A549 (cell line): ENCODE measurements around the gene CRELD1. TPM values are rescaled to one million over a fixed set of nuclear protein-coding genes. Genes with fewer than 3 reads are reported as not detected.

ENCODE experiments used
- ATAC-seq, 2 experiments: fragments of 200-7000 bp in 1 of 2; fragments of >200 bp in 1 of 2; cut with Nextera tagmentation in 1 of 2; cut with Tn5 transposase in 1 of 2; 3 replicates each; pipeline versions ENCODE4 v1.8.0 to v1.9.1; 2018 to 2020; ENCODE audit warnings: mild to moderate bottlenecking in 1 of 2, moderate library complexity in 1 of 2
- CTCF ChIA-PET: fragments of 300-600 bp; sonication (Branson Sonifier 250); formaldehyde crosslinking; extraction: SDS; loops from one replicate; lab custom pipeline; 2021; ENCODE audit warnings: antibody characterized with exemption, inconsistent platforms; lab: Yijun Ruan, JAX
- POLR2A ChIA-PET: fragments of 350-600 bp; formaldehyde crosslinking; extraction: SDS; loops from one replicate; lab custom pipeline; 2021; ENCODE audit warnings: antibody characterized with exemption, inconsistent platforms; lab: Yijun Ruan, JAX
- DNase-seq, 2 experiments: peaks; one replicate each; pipeline versions ENCODE4 v3.0.0 to v3.0.0-alpha.2; 2011 to 2016; ENCODE audit warnings: low read depth in 1 of 2, low spot score in 1 of 2
- FAIRE-seq: peaks from 2 replicates; lab custom pipeline; 2011; peaks lifted over from hg19 to GRCh38; lab: Jason Lieb, UNC
- H3K27ac ChIP-seq, 2 experiments: fragments of >200 bp; sonication (Bioruptor Twin); formaldehyde crosslinking; 3 replicates each; pipeline ENCODE4 v1.5.1; 2016 to 2017
- H3K4me1 ChIP-seq: fragments of >200 bp; sonication (Bioruptor Twin); formaldehyde crosslinking; 3 replicates; pipeline ENCODE4 v1.6.1; 2016
- H3K4me2 ChIP-seq: fragments of >200 bp; sonication (Bioruptor Twin); formaldehyde crosslinking; 3 replicates; pipeline ENCODE4 v1.6.1; 2016
- H3K4me3 ChIP-seq: fragments of >200 bp; sonication (Bioruptor Twin); formaldehyde crosslinking; 3 replicates; pipeline ENCODE4 v1.5.1; 2016
- H3K9me3 ChIP-seq: fragments of >200 bp; sonication (Bioruptor Twin); formaldehyde crosslinking; 3 replicates; pipeline ENCODE4 v1.6.1; 2016
- BHLHE40 ChIP-seq: IDR thresholded peaks from 2 replicates; pipeline ENCODE4 v1.6.1; 2012; ENCODE audit warnings: low read depth, low read length, inconsistent platforms
- CBX8 ChIP-seq: fragments of 200-600 bp; sonication (generic); IDR thresholded peaks from 2 replicates; pipeline ENCODE4 v1.6.1; 2016
- CHD4 ChIP-seq: fragments of 200-600 bp; sonication (generic); IDR thresholded peaks from 2 replicates; pipeline ENCODE4 v1.6.1; 2016; ENCODE audit warnings: antibody characterized with exemption, mild to moderate bottlenecking, borderline replicate concordance
- EHF ChIP-seq: fragments of 250-450 bp; sonication (Bioruptor Pico); IDR thresholded peaks from 2 replicates; pipeline ENCODE4 v1.5.0; 2020; ENCODE audit warnings: mild to moderate bottlenecking
- EHMT2 ChIP-seq: fragments of 200-600 bp; sonication (generic); IDR thresholded peaks from 2 replicates; pipeline ENCODE4 v1.6.1; 2016; ENCODE audit warnings: antibody characterized with exemption, low read depth, mild to moderate bottlenecking, moderate library complexity
- HDAC2 ChIP-seq: fragments of 200-600 bp; sonication (generic); IDR thresholded peaks from 2 replicates; pipeline ENCODE4 v1.6.1; 2016
- HOXA7 ChIP-seq: fragments of 250-450 bp; sonication (Bioruptor Pico); IDR thresholded peaks from 2 replicates; pipeline ENCODE4 v1.5.0; 2020; ENCODE audit warnings: mild to moderate bottlenecking, moderate library complexity
- KDM1A ChIP-seq: fragments of 200-600 bp; sonication (generic); IDR thresholded peaks from 2 replicates; pipeline ENCODE4 v1.6.1; 2016; ENCODE audit warnings: low read depth, mild to moderate bottlenecking
- NFE2L2 ChIP-seq: fragments of 150-350 bp; conservative IDR thresholded peaks from 2 replicates; pipeline ENCODE4 v1.6.1; 2014; ENCODE audit warnings: low read length
- PHF8 ChIP-seq: fragments of 200-600 bp; sonication (generic); IDR thresholded peaks from 2 replicates; pipeline ENCODE4 v1.6.1; 2016; ENCODE audit warnings: low read depth, mild to moderate bottlenecking, antibody characterized with exemption, moderate library complexity, borderline replicate concordance
- POLR2A ChIP-seq: IDR thresholded peaks from 2 replicates; pipeline ENCODE4 v1.6.1; 2012; ENCODE audit warnings: mild to moderate bottlenecking, low read length
- SREBF2 ChIP-seq: fragments of 450-650 bp; IDR thresholded peaks from 2 replicates; pipeline ENCODE4 v1.6.1; 2014; ENCODE audit warnings: mild to moderate bottlenecking, moderate library complexity
- TFCP2L1 ChIP-seq: fragments of 250-450 bp; sonication (Bioruptor Pico); IDR thresholded peaks from 2 replicates; pipeline ENCODE4 v1.5.0; 2021; ENCODE audit warnings: mild to moderate bottlenecking
- TP53 ChIP-seq: fragments of 250-450 bp; sonication (Bioruptor Pico); IDR thresholded peaks from 2 replicates; pipeline ENCODE4 v1.5.0; 2021; ENCODE audit warnings: mild to moderate bottlenecking, moderate library complexity
- ZC3H11A ChIP-seq: fragments of 450-650 bp; IDR thresholded peaks from 2 replicates; pipeline ENCODE4 v1.6.1; 2014; ENCODE audit warnings: antibody characterized with exemption, mild to moderate bottlenecking
- ZFP36 ChIP-seq: fragments of 450-650 bp; IDR thresholded peaks from 2 replicates; pipeline ENCODE4 v1.6.1; 2014; ENCODE audit warnings: borderline replicate concordance; ENCODE audit not compliant: partially characterized antibody
- WGBS: methylation state at CpG from one replicate; pipeline ENCODE4 v1.1.6; 2017; ENCODE audit errors: missing lambda C conversion rate; 5-methylcytosine and 5-hydroxymethylcytosine counted together
- polyA plus RNA-seq, 4 experiments: library from polyadenylated mRNA; depleted of rRNA in 3 of 4; stranded (reverse); fragments of >200 nt; fragmentation: RNase III in 1 of 4; extraction: RNeasy Plus Mini Kit Qiagen cat#74134 plus additional on column Dnase treatment in 1 of 4; gene quantifications; 2 replicates in 3 of 4; 3 replicates in 1 of 4; pipeline ENCODE4 v1.2.3, GENCODE V29; 2011 to 2017
- TF ChIP-seq, protein P1 (sequence below): IDR thresholded peaks from 2 replicates; pipeline ENCODE4 v1.6.1; 2012
- TF ChIP-seq, protein P2 (sequence below): fragments of 250-450 bp; sonication (Bioruptor Pico); IDR thresholded peaks from 2 replicates; pipeline ENCODE4 v1.5.0; 2020; ENCODE audit warnings: low read depth, mild to moderate bottlenecking, moderate library complexity
- TF ChIP-seq, protein P3 (sequence below): fragments of 150-350 bp; IDR thresholded peaks from 2 replicates; pipeline ENCODE4 v1.6.1; 2014; ENCODE audit warnings: low read depth, mild to moderate bottlenecking, low read length

The CRELD1 gene
- polyA plus RNA-seq, 2 of the 4 experiments (the other 2 are of a cell fraction): 11.1 to 13.9 TPM

DNA sequence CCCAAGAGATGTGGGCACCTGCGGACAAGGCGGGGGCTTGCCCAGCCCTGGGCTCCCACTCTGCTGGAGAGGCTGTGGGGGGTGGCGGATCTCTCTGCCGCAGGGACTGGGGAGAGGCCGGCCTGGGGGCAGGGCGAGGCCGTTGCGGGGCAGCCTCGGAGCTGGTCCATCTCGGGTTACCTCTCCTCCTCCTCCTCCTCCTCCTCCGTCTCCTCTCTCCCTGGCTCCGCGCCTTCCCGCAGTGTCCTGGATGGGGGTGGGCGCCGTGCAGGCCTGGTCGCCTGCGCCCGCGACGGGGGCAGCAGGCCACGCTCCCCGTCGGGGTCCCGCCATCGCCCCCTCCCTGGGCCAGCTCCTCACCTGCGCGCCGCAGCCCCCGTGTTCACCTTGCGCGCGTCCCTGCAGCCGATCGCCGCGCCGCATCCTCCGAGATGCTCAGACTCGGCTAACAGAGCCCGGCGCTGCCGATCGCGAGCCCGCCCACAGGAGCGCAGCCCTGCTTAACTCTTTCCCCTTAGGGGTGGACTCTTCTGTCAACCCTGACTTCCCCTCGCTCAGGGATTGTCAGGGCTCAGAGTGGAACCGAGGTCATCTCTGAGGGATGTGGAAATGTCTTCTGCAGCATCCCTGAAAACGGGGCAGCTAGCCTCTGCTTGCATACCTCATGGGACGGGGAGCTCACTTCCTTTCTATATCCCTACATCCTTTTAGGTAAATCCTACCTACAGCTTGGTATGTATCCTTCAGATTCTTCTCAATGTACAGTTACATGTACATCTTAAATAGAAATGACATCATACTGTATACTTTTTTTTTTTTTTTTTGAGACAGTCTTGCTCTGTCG is 18.6 kb downstream of the CRELD1 start, which contains the start of gene PRRT3:
PRRT3 (minus strand) TSS at position 447 of the 844 bp plus-strand sequence. CDS start 2,293 bp downstream, outside the sequence.
- FAIRE-seq: no peak
- 26% methylated on average over 30 of the region's 52 CpGs for WGBS
- Histone ChIP-seq H3K4me3 (peak within 1 kb of the TSS; percentile 42), H3K9me3 (no peaks in the 10 kb centered on the region), H3K4me2 (peak within 1 kb of the TSS; percentile 67), H3K4me1 (peaks cover 23% of the 10 kb centered on the region), H3K27ac (peak within 1 kb of the TSS in 1 of 2 experiments; percentile 82; a peak in 3 of 6 replicates)
- DNase-seq: peak in 1 of 2 experiments; percentile 38
- ATAC-seq: peak in 1 of 2 experiments; percentile 64; a peak in 3 of 6 replicates
- CTCF ChIA-PET: interaction anchor here (0.6 to 2.0 kb wide), 8 partner anchors 13 to 236 kb away, joined by 3 to 11 read pairs (median 4); partner anchors contain the start of gene CRELD1
- TF ChIP-seq TP53 (no peak), CHD4 (no peak), HDAC2 (peak; percentile 72; the same call in 1 of the 2 replicates), KDM1A (peak; percentile 84; the same call in 1 of the 2 replicates), ZFP36 (peak; percentile 87), POLR2A (0 out of 2 replicates have a peak, but pooled peaks have one; percentile 14)
- TF ChIP-seq, protein P1, sequence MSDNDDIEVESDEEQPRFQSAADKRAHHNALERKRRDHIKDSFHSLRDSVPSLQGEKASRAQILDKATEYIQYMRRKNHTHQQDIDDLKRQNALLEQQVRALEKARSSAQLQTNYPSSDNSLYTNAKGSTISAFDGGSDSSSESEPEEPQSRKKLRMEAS: peak; percentile 38
- POLR2A ChIA-PET: interaction anchor here (0.9 to 1.5 kb wide), 2 partner anchors 19 to 34 kb away, joined by 3 read pairs; partner anchors contain the start of genes CRELD1 and EMC3

DNA sequence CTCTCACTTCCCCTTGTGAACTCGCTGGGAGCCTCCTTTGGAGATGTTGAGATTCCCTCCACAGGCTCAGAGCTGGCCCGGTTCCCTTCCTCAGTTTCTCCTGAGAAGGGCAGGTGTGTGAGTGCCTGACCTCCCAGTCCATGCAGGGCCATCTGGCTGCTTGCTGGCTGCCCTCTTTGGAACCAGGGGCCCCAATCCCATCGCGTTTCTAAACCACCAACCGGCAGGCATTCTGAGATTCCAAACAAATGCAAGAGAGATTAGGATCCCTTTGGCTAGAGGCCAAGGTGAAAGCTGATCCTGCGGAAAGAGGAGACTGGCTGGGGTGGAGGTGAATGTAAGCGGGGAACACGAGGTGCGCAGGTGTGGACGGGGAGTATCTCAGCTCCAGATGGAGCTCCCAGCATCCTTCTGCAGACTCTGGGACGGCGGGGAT is 21.5 kb downstream of the CRELD1 start:
- DNase-seq: no peak
- Histone ChIP-seq H3K4me2 (no peak overlapping the region), H3K9me3 (no peaks in the 10 kb centered on the region), H3K27ac (no peak overlapping the region), H3K4me3 (no peak overlapping the region), H3K4me1 (peaks cover 17% of the 10 kb centered on the region)
- FAIRE-seq: no peak
- ChIA-PET POLR2A (interaction anchor here (1.1 kb wide), 1 partner anchor 9 kb away, joined by 3 read pairs; no protein-coding TSS in a partner anchor), CTCF (interaction anchor here (1.0 to 2.7 kb wide), 5 partner anchors 9 to 28 kb away, joined by 3 to 26 read pairs (median 6); no protein-coding TSS in a partner anchor)
- ATAC-seq: no peak
- no peak for TF ChIP-seq EHMT2
- no peak for TF ChIP-seq EHF (CRISPR knock-in tag)
- TF ChIP-seq BHLHE40: no peak
- no peak for TF ChIP-seq TP53
- TF ChIP-seq CBX8: no peak
- TF ChIP-seq, protein P2, sequence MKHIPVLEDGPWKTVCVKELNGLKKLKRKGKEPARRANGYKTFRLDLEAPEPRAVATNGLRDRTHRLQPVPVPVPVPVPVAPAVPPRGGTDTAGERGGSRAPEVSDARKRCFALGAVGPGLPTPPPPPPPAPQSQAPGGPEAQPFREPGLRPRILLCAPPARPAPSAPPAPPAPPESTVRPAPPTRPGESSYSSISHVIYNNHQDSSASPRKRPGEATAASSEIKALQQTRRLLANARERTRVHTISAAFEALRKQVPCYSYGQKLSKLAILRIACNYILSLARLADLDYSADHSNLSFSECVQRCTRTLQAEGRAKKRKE (CRISPR knock-in tag): no peak
- TF ChIP-seq TFCP2L1: no peak
- TF ChIP-seq ZC3H11A: no peak
- TF ChIP-seq PHF8: no peak
- 91% methylated on average over 12 of the region's 12 CpGs for WGBS

DNA sequence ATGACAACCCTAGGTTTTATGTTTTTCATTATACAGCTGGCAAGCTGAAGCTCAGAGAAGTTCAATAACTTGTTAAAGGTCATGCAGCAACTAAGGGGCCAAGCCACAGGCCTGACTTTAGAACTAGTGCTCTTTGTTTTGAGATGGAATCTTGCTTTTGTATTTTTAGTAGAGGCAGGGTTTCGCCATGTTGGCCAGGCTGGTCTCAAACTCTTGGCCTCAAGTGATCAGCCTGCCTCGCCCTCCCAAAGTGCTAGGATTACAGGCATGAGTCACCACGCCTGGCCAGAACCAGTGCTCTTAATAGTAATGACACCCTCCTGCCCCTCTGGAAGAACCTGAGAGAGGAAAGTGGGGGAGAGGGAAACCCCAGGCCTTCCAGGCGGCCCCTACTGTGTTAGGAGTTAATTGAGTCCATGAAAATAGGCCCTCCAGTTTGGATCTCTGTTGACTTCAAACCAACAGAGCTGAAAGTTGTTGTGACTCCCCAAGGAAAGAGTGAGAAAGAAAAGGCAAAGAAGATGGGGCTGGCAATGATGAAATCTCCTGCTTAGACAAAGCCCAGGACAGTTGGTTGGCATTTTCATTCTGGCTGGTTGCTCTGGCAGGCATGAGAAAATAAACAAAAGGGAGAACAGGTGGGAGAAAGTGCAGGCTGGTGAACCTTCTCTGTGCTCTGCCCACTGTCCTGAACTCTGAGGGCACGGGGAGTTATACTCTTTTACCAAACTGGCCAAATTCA is 22.1 kb downstream of the CRELD1 start:
- FAIRE-seq (no peak), DNase-seq (no peak), ATAC-seq (no peak)
- no peak for TF ChIP-seq CHD4
- TF ChIP-seq, protein P2 (CRISPR knock-in tag): no peak
- TF ChIP-seq, protein P1: no peak
- TF ChIP-seq, protein P3, sequence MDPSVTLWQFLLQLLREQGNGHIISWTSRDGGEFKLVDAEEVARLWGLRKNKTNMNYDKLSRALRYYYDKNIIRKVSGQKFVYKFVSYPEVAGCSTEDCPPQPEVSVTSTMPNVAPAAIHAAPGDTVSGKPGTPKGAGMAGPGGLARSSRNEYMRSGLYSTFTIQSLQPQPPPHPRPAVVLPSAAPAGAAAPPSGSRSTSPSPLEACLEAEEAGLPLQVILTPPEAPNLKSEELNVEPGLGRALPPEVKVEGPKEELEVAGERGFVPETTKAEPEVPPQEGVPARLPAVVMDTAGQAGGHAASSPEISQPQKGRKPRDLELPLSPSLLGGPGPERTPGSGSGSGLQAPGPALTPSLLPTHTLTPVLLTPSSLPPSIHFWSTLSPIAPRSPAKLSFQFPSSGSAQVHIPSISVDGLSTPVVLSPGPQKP: no peak
- TF ChIP-seq PHF8: no peak
- TF ChIP-seq EHMT2: no peak
- TF ChIP-seq SREBF2: no peak
- TF ChIP-seq KDM1A: no peak
- no peak for TF ChIP-seq HOXA7 (CRISPR knock-in tag)
- TF ChIP-seq NFE2L2: no peak
- ChIA-PET POLR2A (no interaction called here), CTCF (interaction anchor here (0.6 to 2.7 kb wide), 5 partner anchors 9 to 333 kb away, joined by 3 to 26 read pairs (median 3); no protein-coding TSS in a partner anchor)
- Histone ChIP-seq H3K27ac (0 out of 6 replicates have a peak overlapping the region, but pooled peaks of 1 of the 2 experiments have one; percentile 27), H3K4me3 (no peak overlapping the region), H3K4me1 (peaks cover 17% of the 10 kb centered on the region), H3K4me2 (no peak overlapping the region; the same call in 2 of the 3 replicates), H3K9me3 (no peaks in the 10 kb centered on the region)
- WGBS: 86% methylated on average over 5 of the region's 5 CpGs
